KOPT-K1 (cell line): ENCODE measurements around the gene NSMF.

Source experiments
- H3K27ac ChIP-seq: fragments of 200-600 bp; sonication (generic); 2 replicates; pipeline ENCODE4 v1.5.1; 2016; ENCODE audit warnings: antibody characterized with exemption, mild to moderate bottlenecking, low read depth, low read length; ENCODE audit not compliant: poor library complexity, severe bottlenecking
- H3K36me3 ChIP-seq: fragments of 200-600 bp; sonication (generic); 2 replicates; pipeline ENCODE4 v1.5.1; 2017; ENCODE audit warnings: antibody characterized with exemption, mild to moderate bottlenecking, low read length, moderate library complexity; ENCODE audit not compliant: insufficient read depth
- H3K9me3 ChIP-seq: fragments of 200-600 bp; sonication (generic); 2 replicates; pipeline ENCODE4 v1.5.1; 2017; ENCODE audit warnings: antibody characterized with exemption, low read length, mild to moderate bottlenecking; ENCODE audit not compliant: insufficient read depth, poor library complexity, severe bottlenecking

Gene NSMF

DNA sequence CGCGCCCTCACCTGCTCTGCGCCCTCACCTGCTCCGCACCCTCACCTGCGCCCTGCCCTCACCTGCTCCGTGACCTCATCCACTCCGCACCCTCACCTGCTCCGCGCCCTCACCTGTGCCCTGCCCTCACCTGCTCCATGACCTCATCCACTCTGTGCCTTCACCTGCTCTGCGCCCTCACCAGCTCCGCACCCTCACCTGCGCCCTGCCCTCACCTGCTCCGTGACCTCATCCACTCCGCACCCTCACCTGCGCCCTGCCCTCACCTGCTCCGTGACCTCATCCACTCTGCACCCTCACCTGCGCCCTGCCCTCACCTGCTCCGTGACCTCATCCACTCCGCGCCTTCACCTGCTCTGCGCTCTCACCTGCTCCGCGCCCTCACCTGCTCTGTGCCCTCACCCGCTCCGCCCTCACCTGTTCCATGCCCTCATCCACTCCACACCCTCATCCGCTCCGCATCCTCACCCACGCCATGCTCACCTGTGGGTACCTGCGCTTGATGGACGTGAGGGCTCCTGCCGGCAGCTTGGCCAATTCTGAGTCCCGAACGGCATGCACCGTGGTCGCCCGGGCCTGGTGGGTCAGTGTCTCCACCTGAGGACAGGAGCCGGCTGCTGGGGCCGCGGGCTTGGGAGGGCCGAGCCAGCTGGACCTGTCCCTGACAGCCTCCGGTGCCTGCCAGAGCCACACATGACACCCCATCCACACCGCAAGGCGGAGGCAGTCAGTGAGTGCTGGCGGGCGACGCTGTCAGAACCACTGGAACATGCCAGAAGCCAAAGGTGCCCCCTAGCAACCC lies 35.6 kb upstream of the NSMF start:
- Histone ChIP-seq H3K36me3 (no peaks in the 10 kb centered on the region), H3K9me3 (no peaks in the 10 kb centered on the region), H3K27ac (no peak overlapping the region)

DNA sequence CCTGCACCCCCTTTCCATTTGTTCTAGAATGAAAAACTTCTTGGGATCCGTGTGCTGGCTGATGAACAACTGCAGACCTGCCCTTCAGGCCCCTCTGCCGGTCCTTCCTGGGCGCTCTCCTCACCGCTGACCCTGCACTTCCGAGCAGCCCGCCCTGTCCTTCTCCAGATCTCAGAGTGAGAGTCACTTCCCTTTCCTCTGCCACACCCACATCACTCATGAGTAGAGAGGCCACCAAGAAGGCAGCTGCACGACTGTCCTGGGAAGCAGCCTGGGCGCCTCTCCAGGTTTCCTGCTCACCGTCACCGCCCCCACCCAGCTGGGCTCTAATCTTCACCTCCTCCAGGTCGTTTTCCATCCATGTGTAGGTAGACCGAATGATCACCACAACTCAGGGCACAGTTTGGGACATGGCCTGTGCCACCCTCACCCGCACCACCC lies 35.0 kb upstream of the NSMF start:
- H3K36me3 ChIP-seq: no peaks in the 10 kb centered on the region
- no peak overlapping the region for H3K27ac ChIP-seq
- H3K9me3 ChIP-seq: no peaks in the 10 kb centered on the region

DNA sequence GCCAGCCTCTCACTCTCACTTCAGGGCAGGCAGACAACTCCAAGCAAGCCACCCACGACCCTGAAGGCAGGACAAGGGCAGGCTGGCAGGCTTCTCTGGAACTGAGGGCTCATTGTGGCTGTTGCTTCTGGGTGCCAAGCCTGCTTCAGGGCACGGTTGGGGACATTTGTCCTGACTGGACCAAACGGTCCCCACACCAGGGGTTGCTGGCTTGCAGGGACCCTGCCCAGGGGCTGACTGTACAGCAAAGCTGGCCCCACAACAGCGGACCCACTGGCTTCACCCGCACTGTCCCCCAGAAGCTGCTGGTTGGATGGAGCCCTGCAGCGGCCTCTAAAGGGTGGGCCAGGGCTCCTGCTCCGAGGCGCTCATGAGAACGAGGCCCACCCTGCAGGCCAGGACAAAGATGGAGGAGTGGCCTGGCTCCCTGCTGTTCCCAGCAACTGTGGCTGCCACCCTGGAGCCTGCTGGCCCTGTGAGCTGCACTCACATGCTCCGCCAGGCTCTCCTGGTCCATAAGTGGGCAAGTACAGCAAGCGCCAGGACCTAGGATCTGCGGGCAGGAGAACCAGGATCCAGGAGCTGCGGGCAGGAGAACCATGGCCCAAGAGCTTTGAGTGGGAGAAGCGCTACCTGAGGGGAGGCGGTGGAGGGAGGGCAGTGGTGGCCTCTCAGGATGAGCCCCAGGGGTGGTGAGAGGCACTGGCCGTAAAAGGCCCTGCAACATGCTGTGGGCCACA lies 34.4 kb upstream of the NSMF start:
- no peaks in the 10 kb centered on the region for H3K9me3 ChIP-seq
- no peak overlapping the region for H3K27ac ChIP-seq
- H3K36me3 ChIP-seq: no peaks in the 10 kb centered on the region

DNA sequence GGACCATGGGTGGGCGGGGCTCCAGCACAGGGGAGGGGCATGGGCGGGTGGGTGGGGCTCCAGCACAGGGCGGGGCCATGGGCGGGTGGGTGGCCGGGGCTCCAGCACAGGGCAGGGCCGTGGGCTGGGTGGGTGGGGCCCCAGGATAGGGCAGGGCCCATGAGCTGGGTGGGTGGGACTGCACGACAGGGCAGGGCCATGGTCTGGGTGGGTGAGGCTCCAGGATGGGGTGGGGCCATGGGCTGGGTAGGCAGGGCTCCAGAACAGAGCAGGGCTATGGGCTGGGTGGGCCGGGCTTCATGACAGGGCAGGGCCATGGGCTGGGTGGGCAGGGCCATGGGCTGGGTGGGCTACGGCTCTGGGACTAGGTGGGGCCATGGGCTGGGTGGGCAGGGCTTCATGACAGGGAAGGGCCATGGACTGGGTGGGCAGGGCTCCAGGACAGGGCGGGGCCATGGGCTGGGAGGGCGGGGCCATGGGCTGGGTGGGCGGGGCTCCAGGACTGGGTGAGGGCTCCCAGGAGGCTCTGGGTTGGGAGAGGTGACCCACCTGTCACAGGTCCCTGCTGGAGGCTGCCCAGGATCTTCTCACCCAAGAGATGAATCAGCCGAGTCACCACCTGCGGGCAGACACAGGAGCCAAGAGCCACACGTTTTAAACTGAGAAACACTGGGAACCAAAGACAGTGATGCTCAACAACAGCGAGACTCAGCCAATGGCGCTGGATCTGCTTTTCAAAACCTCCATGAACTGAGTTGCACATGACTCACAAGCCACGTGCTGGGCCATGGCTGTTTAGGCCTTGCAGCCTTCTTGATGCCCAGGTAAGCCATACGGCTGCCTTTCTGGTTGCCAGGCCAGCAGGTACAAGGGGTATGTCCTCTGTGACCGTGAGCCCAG lies 33.6 kb upstream of the NSMF start:
- Histone ChIP-seq H3K27ac (no peak overlapping the region), H3K9me3 (no peaks in the 10 kb centered on the region), H3K36me3 (no peaks in the 10 kb centered on the region)

DNA sequence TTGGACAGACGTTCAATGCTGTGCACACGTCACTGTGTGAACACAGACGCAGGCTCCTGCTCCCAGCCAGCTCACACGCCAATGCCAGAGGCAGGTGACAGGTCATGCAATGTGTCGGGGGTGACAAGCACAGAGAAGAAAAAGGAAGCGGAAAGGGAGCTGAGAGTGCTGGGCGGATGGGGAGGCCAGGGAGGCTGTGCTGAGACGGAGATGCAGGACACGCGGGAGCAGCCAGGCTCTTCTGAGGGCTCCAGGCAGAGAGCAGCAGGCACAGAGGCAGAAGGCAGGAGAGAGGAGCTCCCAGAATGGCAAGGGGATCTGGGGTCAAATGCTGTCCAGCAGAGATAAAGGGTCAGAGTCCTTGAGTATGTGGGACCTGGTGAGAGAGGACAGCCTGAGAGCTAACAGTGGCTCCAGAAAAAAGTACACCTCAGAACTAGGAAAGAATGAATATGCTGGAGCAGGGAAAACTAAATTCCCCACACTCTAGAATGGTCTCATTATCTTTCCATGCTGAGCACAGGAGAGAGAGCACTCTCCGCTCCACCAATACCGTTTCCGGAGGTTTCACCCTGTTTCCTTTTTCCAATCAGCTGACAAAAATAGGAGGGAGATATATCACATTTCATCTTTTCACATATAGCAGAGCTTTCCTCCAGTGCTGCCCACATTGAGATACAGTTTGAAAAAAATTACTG lies 32.8 kb upstream of the NSMF start:
- Histone ChIP-seq H3K27ac (no peak overlapping the region), H3K9me3 (no peaks in the 10 kb centered on the region), H3K36me3 (no peaks in the 10 kb centered on the region)

DNA sequence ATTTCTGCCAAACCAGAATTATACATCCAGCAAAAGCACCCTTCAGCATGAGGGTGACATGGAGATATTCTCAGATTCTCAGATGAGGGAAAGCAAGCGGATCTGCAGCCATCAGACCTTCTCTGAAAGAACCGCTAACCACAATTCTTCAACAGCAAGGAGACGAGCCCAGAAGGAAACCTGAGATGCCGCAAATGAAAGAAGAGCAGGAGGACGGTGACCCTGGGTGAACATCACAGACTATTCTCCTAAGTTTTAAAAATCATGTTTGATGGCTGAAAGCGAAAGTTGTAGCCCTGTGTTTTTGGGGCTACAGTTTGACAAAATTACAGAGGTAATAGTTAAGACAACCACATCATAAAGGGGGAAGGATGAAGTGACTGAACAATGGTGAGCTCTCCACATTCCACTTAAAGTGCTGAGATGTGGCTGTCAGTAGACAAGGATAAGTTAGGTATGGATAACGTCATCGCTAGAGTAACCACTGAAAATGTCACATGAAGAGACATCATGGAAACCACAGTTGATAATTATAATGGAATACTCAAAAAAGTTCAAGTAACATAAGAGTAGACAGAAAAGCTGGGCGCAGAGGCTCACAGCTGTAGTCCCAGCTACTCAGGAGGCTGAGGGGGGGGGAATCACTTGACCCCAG lies 31.5 kb upstream of the NSMF start:
- Histone ChIP-seq H3K27ac (no peak overlapping the region), H3K36me3 (no peaks in the 10 kb centered on the region), H3K9me3 (no peaks in the 10 kb centered on the region)

DNA sequence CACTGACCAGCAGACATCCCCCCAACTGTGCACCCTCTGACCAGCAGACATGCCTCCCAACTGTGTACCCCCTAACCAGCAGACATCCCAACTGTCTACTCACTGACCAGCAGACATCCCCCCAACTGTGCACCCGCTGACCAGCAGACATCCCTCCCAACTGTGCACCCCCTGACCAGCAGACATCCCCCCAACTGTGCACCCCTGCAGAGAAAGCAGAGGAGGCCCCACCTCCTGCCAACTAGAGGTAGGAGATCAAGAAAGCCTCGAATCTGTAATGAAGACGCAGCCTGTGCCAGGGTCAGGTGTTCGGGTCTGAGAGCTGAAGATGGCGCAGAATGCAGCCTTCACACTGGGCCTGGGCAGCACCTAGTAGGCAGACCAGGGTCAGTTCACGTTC lies 29.8 kb upstream of the NSMF start:
- no peaks in the 10 kb centered on the region for H3K36me3 ChIP-seq
- no peak overlapping the region for H3K27ac ChIP-seq
- no peaks in the 10 kb centered on the region for H3K9me3 ChIP-seq

DNA sequence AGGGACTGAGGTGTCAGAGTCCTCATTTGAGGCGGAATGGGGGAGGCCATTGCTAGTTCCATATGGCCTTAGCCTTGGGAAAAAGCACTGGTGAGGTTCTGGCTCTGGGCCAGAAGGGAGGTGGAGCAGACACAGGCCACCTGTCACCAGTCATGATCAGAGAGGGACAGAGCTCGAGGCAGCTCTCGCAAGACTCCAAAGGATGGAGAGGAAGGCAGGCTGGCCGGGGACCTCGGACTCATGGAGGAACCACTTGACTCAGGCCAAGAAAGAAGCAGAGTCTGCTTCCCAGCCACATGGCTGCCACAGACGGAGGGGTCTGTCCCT lies 29.2 kb upstream of the NSMF start:
- no peak overlapping the region for H3K27ac ChIP-seq

DNA sequence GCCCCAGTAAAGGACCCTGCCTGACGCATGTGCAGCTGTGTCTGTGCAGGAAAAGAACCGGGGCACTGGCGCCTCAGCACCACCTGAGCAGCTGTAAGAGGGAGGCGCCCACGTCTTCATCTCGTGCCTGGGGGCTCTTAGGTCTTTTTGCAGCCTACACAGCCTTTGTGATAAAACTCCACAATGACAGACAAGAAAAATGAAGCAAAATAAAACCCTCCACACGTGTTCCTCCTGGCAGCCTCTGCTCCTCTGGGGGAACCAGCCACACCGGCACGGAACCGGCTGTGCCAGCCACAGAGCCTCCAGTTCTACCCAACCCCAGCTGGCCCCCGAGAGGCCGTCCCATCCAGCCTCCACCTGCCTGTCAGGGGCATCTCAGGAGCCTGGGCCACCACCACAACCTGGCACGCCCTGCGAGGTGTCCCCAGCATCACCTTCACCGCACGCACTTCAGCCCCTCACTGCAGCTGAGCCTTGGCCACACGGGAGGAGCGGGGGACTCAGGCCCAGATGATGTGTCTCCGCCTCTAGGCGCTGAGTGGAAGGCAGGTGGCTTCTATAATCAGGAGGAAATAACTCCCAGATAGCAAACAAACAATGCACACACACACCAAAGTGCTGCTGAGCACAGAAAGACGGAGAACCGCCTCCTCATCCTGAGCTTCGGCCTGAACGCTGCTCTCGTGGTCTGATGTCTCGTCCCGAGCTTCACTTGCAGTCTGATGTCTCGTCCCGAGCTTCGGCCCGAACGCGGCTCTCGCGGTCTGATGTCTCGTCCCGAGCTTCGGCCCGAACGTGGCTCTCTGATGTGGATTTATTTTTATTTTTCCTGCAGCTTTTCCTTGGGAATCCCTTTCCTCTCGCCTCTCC lies 28.6 kb upstream of the NSMF start:
- Histone ChIP-seq H3K9me3 (no peaks in the 10 kb centered on the region), H3K27ac (no peak overlapping the region), H3K36me3 (no peaks in the 10 kb centered on the region)

More for the DNA sequence above, 29.2 kb upstream of the NSMF start:
- Histone ChIP-seq H3K9me3 (no peaks in the 10 kb centered on the region), H3K36me3 (no peaks in the 10 kb centered on the region)

DNA sequence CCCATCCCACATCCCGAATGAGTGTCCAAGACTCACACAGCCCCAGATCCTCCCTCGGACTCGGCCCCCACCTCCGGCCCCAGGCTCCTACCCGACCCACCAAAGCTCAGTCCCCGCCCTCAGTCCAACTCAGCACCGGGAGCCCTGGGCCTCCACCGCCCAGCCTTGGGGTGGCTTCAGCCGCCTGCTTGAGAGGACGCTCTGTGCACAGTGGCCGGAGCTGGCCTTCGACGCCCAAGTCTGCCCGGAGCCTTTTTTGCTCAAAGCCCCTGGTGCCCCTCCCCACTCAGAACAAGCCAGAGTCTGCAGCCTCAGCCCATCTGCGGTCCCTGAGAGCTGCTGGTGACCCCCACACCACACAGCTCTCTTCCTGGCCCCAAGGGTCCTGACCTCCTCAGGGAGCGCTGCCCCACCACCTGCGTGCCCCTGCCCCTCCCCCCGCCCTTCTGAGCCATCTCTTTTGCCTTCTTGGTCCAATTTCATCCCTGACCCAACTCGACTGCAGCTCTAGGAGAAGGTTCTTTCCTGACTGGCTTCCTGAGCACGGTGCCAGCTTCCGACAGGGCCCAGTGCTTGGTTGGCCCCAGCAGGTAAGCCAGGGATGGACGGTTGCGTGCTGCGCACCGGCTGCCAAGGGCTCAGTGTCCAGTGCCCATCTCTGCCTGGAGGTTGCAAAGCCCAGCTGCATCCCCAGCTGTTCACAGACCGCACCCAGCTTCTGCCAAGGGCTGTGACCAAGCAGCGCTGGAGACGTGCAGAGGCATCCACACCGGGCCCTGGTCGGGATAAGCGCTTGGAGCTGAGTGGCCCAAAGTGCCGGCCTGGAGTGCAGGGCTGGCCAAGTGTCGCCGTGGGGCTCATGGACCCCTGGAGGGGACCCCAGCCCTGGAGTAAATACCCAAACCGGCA lies 27.7 kb upstream of the NSMF start:
- Histone ChIP-seq H3K36me3 (no peaks in the 10 kb centered on the region), H3K27ac (no peak overlapping the region)

DNA sequence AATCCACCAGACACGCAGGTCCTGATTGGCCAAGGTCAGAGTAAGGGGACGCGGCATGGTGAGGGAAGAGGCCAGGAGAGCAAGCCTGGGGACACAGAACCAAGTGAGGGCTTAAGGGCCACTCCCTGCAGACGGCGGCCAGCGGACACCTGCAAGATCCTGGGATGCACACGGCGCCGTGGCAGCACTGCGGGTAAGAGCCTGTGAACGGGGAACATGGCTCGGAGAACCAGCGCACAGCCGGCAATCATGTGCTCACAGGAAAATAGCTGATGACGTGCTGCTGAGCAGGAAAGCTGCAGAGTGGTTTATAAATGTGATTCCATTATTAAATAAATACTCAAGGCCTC lies 27.0 kb upstream of the NSMF start:
- Histone ChIP-seq H3K36me3 (no peaks in the 10 kb centered on the region), H3K9me3 (no peaks in the 10 kb centered on the region), H3K27ac (no peak overlapping the region)

More for the DNA sequence above, 27.7 kb upstream of the NSMF start:
- no peaks in the 10 kb centered on the region for H3K9me3 ChIP-seq

DNA sequence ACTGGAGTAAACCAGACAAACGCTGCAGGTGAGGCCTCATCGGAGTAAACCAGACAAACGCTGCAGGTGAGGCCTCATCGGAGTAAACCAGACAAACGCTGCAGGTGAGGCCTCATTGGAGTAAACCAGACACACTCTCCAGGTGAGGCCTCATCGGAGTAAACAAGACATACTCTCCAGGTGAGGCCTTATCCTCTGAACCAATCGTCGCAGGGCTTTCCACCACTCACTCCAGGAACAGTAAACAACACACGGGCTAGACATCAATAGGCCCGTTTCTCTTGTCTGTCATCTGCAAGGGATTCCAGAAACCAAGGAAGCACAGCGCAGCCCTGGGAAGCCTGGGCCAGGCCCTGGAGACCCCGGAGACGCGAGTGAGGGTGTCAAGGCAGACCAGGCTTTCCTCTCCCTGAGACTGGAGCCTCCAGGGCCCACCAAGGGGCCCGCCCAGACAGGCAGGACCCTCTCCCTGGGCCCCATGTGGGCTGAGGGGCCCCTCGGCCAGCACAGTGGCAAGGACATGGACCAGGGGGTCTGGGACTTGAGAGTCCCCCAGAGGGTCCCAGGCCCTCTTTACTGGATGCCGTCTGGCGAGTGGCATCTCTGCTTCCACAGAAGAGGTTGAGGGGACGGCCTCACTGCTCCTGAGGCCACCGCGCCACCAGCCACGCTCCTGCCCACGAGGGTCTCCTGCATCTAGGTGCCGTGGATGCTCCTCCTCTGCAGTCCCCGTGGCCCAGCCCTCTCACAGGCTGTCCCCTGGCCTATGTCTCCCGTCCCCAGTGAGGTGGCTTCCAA lies 26.4 kb upstream of the NSMF start:
- no peaks in the 10 kb centered on the region for H3K36me3 ChIP-seq
- no peak overlapping the region for H3K27ac ChIP-seq
- H3K9me3 ChIP-seq: no peaks in the 10 kb centered on the region
